A549 (cell line): ENCODE measurements around the gene RHBDL1. TPM values are rescaled to one million over a fixed set of nuclear protein-coding genes. Genes with fewer than 3 reads are reported as not detected.

ENCODE experiments used
- ATAC-seq, 2 experiments: fragments of 200-7000 bp in 1 of 2; fragments of >200 bp in 1 of 2; cut with Nextera tagmentation in 1 of 2; cut with Tn5 transposase in 1 of 2; 3 replicates each; pipeline versions ENCODE4 v1.8.0 to v1.9.1; 2018 to 2020; ENCODE audit warnings: mild to moderate bottlenecking in 1 of 2, moderate library complexity in 1 of 2
- CTCF ChIA-PET: fragments of 300-600 bp; sonication (Branson Sonifier 250); formaldehyde crosslinking; extraction: SDS; loops from one replicate; lab custom pipeline; 2021; ENCODE audit warnings: antibody characterized with exemption, inconsistent platforms; lab: Yijun Ruan, JAX
- POLR2A ChIA-PET: fragments of 350-600 bp; formaldehyde crosslinking; extraction: SDS; loops from one replicate; lab custom pipeline; 2021; ENCODE audit warnings: antibody characterized with exemption, inconsistent platforms; lab: Yijun Ruan, JAX
- DNase-seq, 2 experiments: peaks; one replicate each; pipeline versions ENCODE4 v3.0.0 to v3.0.0-alpha.2; 2011 to 2016; ENCODE audit warnings: low read depth in 1 of 2, low spot score in 1 of 2
- FAIRE-seq: peaks from 2 replicates; lab custom pipeline; 2011; peaks lifted over from hg19 to GRCh38; lab: Jason Lieb, UNC
- H3K27ac ChIP-seq, 2 experiments: fragments of >200 bp; sonication (Bioruptor Twin); formaldehyde crosslinking; 3 replicates each; pipeline ENCODE4 v1.5.1; 2016 to 2017
- H3K4me1 ChIP-seq: fragments of >200 bp; sonication (Bioruptor Twin); formaldehyde crosslinking; 3 replicates; pipeline ENCODE4 v1.6.1; 2016
- H3K4me2 ChIP-seq: fragments of >200 bp; sonication (Bioruptor Twin); formaldehyde crosslinking; 3 replicates; pipeline ENCODE4 v1.6.1; 2016
- H3K4me3 ChIP-seq: fragments of >200 bp; sonication (Bioruptor Twin); formaldehyde crosslinking; 3 replicates; pipeline ENCODE4 v1.5.1; 2016
- H3K9me3 ChIP-seq: fragments of >200 bp; sonication (Bioruptor Twin); formaldehyde crosslinking; 3 replicates; pipeline ENCODE4 v1.6.1; 2016
- CHD4 ChIP-seq: fragments of 200-600 bp; sonication (generic); IDR thresholded peaks from 2 replicates; pipeline ENCODE4 v1.6.1; 2016; ENCODE audit warnings: antibody characterized with exemption, mild to moderate bottlenecking, borderline replicate concordance
- EHMT2 ChIP-seq: fragments of 200-600 bp; sonication (generic); IDR thresholded peaks from 2 replicates; pipeline ENCODE4 v1.6.1; 2016; ENCODE audit warnings: antibody characterized with exemption, low read depth, mild to moderate bottlenecking, moderate library complexity
- ELK1 ChIP-seq: fragments of 150-350 bp; IDR thresholded peaks from 2 replicates; pipeline ENCODE4 v1.6.1; 2014; ENCODE audit warnings: low read depth, mild to moderate bottlenecking, low read length
- FOSL2 ChIP-seq, 2 experiments: fragments of 450-650 bp in 1 of 2; fragments of >200 bp in 1 of 2; sonication (Bioruptor Twin) in 1 of 2; formaldehyde crosslinking; IDR thresholded peaks; 2 replicates each; pipeline versions ENCODE4 v1.5.0 to v1.6.1; 2016 to 2020; ENCODE audit warnings: mild to moderate bottlenecking in 1 of 2, moderate library complexity in 1 of 2
- FOXS1 ChIP-seq: fragments of 250-450 bp; sonication (Bioruptor Pico); IDR thresholded peaks from 2 replicates; pipeline ENCODE4 v1.5.0; 2020; ENCODE audit warnings: mild to moderate bottlenecking, moderate library complexity
- HDAC2 ChIP-seq: fragments of 200-600 bp; sonication (generic); IDR thresholded peaks from 2 replicates; pipeline ENCODE4 v1.6.1; 2016
- HES2 ChIP-seq: fragments of >200 bp; sonication (Bioruptor Twin); formaldehyde crosslinking; IDR thresholded peaks from 2 replicates; pipeline ENCODE4 v1.6.1; 2016
- HOXB5 ChIP-seq: fragments of 250-450 bp; sonication (Bioruptor Pico); IDR thresholded peaks from 2 replicates; pipeline ENCODE4 v1.5.0; 2020; ENCODE audit warnings: mild to moderate bottlenecking, moderate library complexity
- JUN ChIP-seq, 2 experiments: fragments of >200 bp; sonication (Bioruptor Twin); formaldehyde crosslinking; IDR thresholded peaks; 2 replicates in 1 of 2; 3 replicates in 1 of 2; pipeline ENCODE4 v1.6.1; 2016 to 2017
- JUNB ChIP-seq: fragments of >200 bp; sonication (Bioruptor Twin); formaldehyde crosslinking; IDR thresholded peaks from 2 replicates; pipeline ENCODE4 v1.6.1; 2016
- KDM1A ChIP-seq: fragments of 200-600 bp; sonication (generic); IDR thresholded peaks from 2 replicates; pipeline ENCODE4 v1.6.1; 2016; ENCODE audit warnings: low read depth, mild to moderate bottlenecking
- KDM5A ChIP-seq: fragments of 200-600 bp; sonication (generic); IDR thresholded peaks from 2 replicates; pipeline ENCODE4 v1.6.1; 2016; ENCODE audit warnings: antibody characterized with exemption, mild to moderate bottlenecking
- MAFK ChIP-seq: fragments of 450-650 bp; IDR thresholded peaks from 2 replicates; pipeline ENCODE4 v1.6.1; 2014; ENCODE audit not compliant: partially characterized antibody
- MAX ChIP-seq: IDR thresholded peaks from 2 replicates; pipeline ENCODE4 v1.6.1; 2012
- MAZ ChIP-seq: fragments of 150-350 bp; IDR thresholded peaks from 2 replicates; pipeline ENCODE4 v1.6.1; 2014; ENCODE audit warnings: antibody characterized with exemption, low read depth, low read length, borderline replicate concordance
- NFE2L2 ChIP-seq: fragments of 150-350 bp; conservative IDR thresholded peaks from 2 replicates; pipeline ENCODE4 v1.6.1; 2014; ENCODE audit warnings: low read length
- NR3C1 ChIP-seq: fragments of >200 bp; sonication (Bioruptor Twin); formaldehyde crosslinking; IDR thresholded peaks from 3 replicates; pipeline ENCODE4 v1.6.1; 2017
- PHF8 ChIP-seq: fragments of 200-600 bp; sonication (generic); IDR thresholded peaks from 2 replicates; pipeline ENCODE4 v1.6.1; 2016; ENCODE audit warnings: low read depth, mild to moderate bottlenecking, antibody characterized with exemption, moderate library complexity, borderline replicate concordance
- POLR2A ChIP-seq: IDR thresholded peaks from 2 replicates; pipeline ENCODE4 v1.6.1; 2012; ENCODE audit warnings: mild to moderate bottlenecking, low read length
- POLR2AphosphoS2 ChIP-seq: conservative IDR thresholded peaks from 2 replicates; pipeline ENCODE4 v1.6.1; 2012; ENCODE audit warnings: low read length, improper control_type of control experiment, inconsistent platforms
- RCOR1 ChIP-seq: fragments of 150-350 bp; IDR thresholded peaks from 2 replicates; pipeline ENCODE4 v1.6.1; 2014; ENCODE audit warnings: antibody characterized with exemption, low read length, low read depth
- SMC3 ChIP-seq: fragments of >200 bp; sonication (Bioruptor Twin); formaldehyde crosslinking; IDR thresholded peaks from 3 replicates; pipeline ENCODE4 v1.6.1; 2018; ENCODE audit warnings: inconsistent platforms
- ZFP36 ChIP-seq: fragments of 450-650 bp; IDR thresholded peaks from 2 replicates; pipeline ENCODE4 v1.6.1; 2014; ENCODE audit warnings: borderline replicate concordance; ENCODE audit not compliant: partially characterized antibody
- ZSCAN20 ChIP-seq: fragments of 250-450 bp; sonication (Bioruptor Pico); IDR thresholded peaks from 2 replicates; pipeline ENCODE4 v1.8.0; 2022; ENCODE audit warnings: mild to moderate bottlenecking, moderate library complexity
- WGBS: methylation state at CpG from one replicate; pipeline ENCODE4 v1.1.6; 2017; ENCODE audit errors: missing lambda C conversion rate; 5-methylcytosine and 5-hydroxymethylcytosine counted together
- polyA plus RNA-seq, 4 experiments: library from polyadenylated mRNA; depleted of rRNA in 3 of 4; stranded (reverse); fragments of >200 nt; fragmentation: RNase III in 1 of 4; extraction: RNeasy Plus Mini Kit Qiagen cat#74134 plus additional on column Dnase treatment in 1 of 4; gene quantifications; 2 replicates in 3 of 4; 3 replicates in 1 of 4; pipeline ENCODE4 v1.2.3, GENCODE V29; 2011 to 2017

RHBDL1 gene
- polyA plus RNA-seq, 2 of the 4 experiments (the other 2 are of a cell fraction), result 0.56 to 1.4 TPM

GRCh38 chr16:658679-659571 is 16.5 kb upstream of the RHBDL1 start:
- Histone ChIP-seq H3K4me2 (no peak overlapping the region), H3K4me1 (peaks cover 14% of the 10 kb centered on the region), H3K27ac (no peak overlapping the region), H3K9me3 (no peaks in the 10 kb centered on the region), H3K4me3 (no peak overlapping the region)
- no peak for TF ChIP-seq MAFK
- no peak for TF ChIP-seq POLR2A
- ATAC-seq (no peak), DNase-seq (no peak), FAIRE-seq (no peak)
- ChIA-PET POLR2A (interaction anchor here (0.9 kb wide), 1 partner anchor 70 kb away, joined by 3 read pairs; no protein-coding TSS in a partner anchor), CTCF (interaction anchor here (0.9 to 13.5 kb wide), 13 partner anchors 9 to 112 kb away, joined by 3 to 105 read pairs (median 6); partner anchors contain the start of genes MCRIP2, METTL26, RHOT2 and WDR90)
- WGBS, result 87% methylated on average over 32 of the region's 35 CpGs

GRCh38 chr16:659618-660017 is 15.9 kb upstream of the RHBDL1 start:
- H3K4me3 ChIP-seq, result no peak overlapping the region
- no peak for DNase-seq
- no peak overlapping the region for H3K4me2 ChIP-seq
- TF ChIP-seq JUNB (no peak), FOSL2 (IDR thresholded peaks at IDR 0.05) (no peak), FOSL2 (CRISPR knock-in tag; IDR thresholded peaks at IDR 0.05) (no peak), ZSCAN20 (CRISPR knock-in tag) (no peak), HDAC2 (no peak), HOXB5 (CRISPR knock-in tag) (no peak), ELK1 (no peak), HES2 (no peak), EHMT2 (no peak), NR3C1 (no peak), JUN (IDR thresholded peaks at IDR 0.05) (no peak), MAZ (no peak), KDM1A (no peak), MAX (no peak), FOXS1 (no peak), KDM5A (no peak)
- no peaks in the 10 kb centered on the region for H3K9me3 ChIP-seq
- FAIRE-seq, result no peak
- WGBS, result 80% methylated on average over 13 of the region's 20 CpGs
- ChIA-PET POLR2A (interaction anchor here (0.9 to 1.4 kb wide), 2 partner anchors 16 to 71 kb away, joined by 3 read pairs; partner anchors contain the start of gene RHBDL1), CTCF (interaction anchor here (1.0 to 13.5 kb wide), 19 partner anchors 9 to 112 kb away, joined by 3 to 105 read pairs (median 8); partner anchors contain the start of genes MCRIP2, METTL26, RHBDL1 and RHOT2)
- no peak for ATAC-seq
- peak overlapping the region in 1 of 2 experiments; percentile 79; a peak in 2 of 6 replicates for H3K27ac ChIP-seq
- peaks cover 14% of the 10 kb centered on the region for H3K4me1 ChIP-seq

- no peak overlapping the region for H3K4me3 ChIP-seq
- ATAC-seq, result peak; percentile 3 to 5; a peak in 5 of 6 replicates
- peak overlapping the region in 1 of 2 experiments; percentile 79; a peak in 3 of 6 replicates for H3K27ac ChIP-seq
- H3K4me1 ChIP-seq, result peaks cover 14% of the 10 kb centered on the region
- 52% methylated on average over 5 of the region's 6 CpGs for WGBS
- CTCF ChIA-PET, result interaction anchor here (0.5 to 13.5 kb wide), 23 partner anchors 10 to 657 kb away, joined by 3 to 105 read pairs (median 7); partner anchors contain the start of genes MCRIP2, METTL26, RHBDL1 and WDR90
- H3K9me3 ChIP-seq, result no peaks in the 10 kb centered on the region
- FAIRE-seq, result no peak
- no peak for DNase-seq
- H3K4me2 ChIP-seq, result peak overlapping the region; percentile 65
- POLR2A ChIA-PET, result interaction anchor here (1.0 to 1.4 kb wide), 2 partner anchors 15 to 31 kb away, joined by 3 read pairs; partner anchors contain the start of gene RHBDL1
- no peak for TF ChIP-seq PHF8
- TF ChIP-seq CHD4, result no peak
- TF ChIP-seq RCOR1, result no peak
- no peak for TF ChIP-seq SMC3
- no peak for TF ChIP-seq POLR2AphosphoS2
- no peak for TF ChIP-seq ELK1
- TF ChIP-seq KDM1A, result no peak
- TF ChIP-seq ZFP36, result no peak
- TF ChIP-seq NFE2L2, result no peak
- no peak for TF ChIP-seq HDAC2
- no peak for TF ChIP-seq FOSL2 (IDR thresholded peaks at IDR 0.05)
- TF ChIP-seq FOSL2 (CRISPR knock-in tag; IDR thresholded peaks at IDR 0.05), result no peak
These were observed 15.4 kb upstream of the RHBDL1 start for GRCh38 chr16:660132-660458.
